Measurements from ENCODE around the gene SLC6A2.

SLC6A2 gene

GRCh38 chr16:55701442-55702319, 45.9 kb downstream of the SLC6A2 start:
- Histone ChIP-seq H3K4me3 (replicated peaks; ENCODE audit: insufficient read depth, low read length) (no peak overlapping the region), H3K27ac (replicated peaks) (no peak overlapping the region), H3K27me3 (ENCODE audit: insufficient read depth, poor library complexity, severe bottlenecking) (peaks cover 2% of the 10 kb centered on the region)
- DNase-seq (ENCODE audit: low read depth in 1 of 2, low spot score in 1 of 2): peak; percentile 41 to 68
- TF ChIP-seq POLR2AphosphoS5 (IDR thresholded peaks at IDR 0.05; ENCODE audit: low read depth) (peak; percentile 28; the same call in 1 of the 2 replicates), REST (IDR thresholded peaks at IDR 0.05; ENCODE audit: insufficient replicate concordance, low read depth) (no peak), GABPA (IDR thresholded peaks at IDR 0.05; ENCODE audit: low read depth) (no peak), SPI1 (IDR thresholded peaks at IDR 0.05; ENCODE audit: borderline replicate concordance, low read depth) (no peak)
- TF ChIP-seq, protein P1, sequence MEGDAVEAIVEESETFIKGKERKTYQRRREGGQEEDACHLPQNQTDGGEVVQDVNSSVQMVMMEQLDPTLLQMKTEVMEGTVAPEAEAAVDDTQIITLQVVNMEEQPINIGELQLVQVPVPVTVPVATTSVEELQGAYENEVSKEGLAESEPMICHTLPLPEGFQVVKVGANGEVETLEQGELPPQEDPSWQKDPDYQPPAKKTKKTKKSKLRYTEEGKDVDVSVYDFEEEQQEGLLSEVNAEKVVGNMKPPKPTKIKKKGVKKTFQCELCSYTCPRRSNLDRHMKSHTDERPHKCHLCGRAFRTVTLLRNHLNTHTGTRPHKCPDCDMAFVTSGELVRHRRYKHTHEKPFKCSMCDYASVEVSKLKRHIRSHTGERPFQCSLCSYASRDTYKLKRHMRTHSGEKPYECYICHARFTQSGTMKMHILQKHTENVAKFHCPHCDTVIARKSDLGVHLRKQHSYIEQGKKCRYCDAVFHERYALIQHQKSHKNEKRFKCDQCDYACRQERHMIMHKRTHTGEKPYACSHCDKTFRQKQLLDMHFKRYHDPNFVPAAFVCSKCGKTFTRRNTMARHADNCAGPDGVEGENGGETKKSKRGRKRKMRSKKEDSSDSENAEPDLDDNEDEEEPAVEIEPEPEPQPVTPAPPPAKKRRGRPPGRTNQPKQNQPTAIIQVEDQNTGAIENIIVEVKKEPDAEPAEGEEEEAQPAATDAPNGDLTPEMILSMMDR (IDR thresholded peaks at IDR 0.05; ENCODE audit: insufficient read depth, low read length): peak; percentile 64

DNA sequence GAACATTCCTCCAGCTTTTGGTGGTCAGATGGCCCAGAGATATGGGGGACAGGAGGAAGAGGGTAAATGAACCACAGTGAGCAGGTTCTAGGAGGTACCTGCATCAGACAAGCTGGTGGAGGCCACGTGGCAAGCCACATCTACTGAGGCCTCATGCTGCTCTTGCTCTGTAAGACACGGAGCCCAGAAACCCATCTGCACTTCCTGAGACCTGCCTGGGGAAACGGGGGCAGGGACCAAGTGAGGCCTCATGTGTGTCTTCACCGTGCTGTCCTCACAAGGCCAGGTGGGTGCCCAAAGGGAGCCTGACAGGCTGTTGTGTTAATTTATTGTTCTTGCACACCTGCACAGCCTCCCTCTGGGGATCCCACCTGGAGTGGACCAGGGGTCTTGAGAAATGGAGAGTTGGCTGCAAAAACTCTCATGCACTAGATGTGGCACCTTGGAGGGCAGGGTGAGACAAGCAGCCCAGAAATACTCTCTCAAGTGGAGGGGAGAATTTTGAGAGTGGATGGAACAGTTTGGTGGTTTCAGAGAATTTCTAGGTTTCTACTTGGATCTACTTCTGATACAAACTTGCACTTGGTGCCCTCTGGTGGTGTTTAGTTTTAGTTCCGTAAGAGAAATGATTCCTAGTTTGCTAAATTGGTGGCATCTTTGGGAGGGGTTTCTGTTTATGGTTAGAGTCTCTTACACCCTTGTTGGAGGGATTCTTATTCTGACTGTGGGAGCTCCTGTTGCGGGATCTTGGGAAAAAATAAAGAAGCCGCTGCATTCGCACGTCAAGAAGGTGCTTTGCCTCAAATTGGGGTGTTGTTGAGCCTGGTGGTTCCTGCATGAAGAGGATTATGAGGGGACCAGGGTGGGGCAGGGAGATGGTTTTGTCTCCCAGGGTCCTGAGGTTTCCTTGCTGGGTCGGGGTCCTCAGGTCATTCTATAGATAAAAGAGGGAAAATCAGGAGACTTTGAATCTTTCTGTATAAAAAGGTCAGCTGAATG, 47.5 kb downstream of the SLC6A2 start:
- Histone ChIP-seq H3K4me3 (replicated peaks; ENCODE audit: insufficient read depth, low read length) (no peak overlapping the region), H3K27me3 (ENCODE audit: insufficient read depth, poor library complexity, severe bottlenecking) (peaks cover 2% of the 10 kb centered on the region), H3K27ac (replicated peaks) (no peak overlapping the region)
- TF ChIP-seq GABPA (IDR thresholded peaks at IDR 0.05; ENCODE audit: low read depth) (no peak), REST (IDR thresholded peaks at IDR 0.05; ENCODE audit: insufficient replicate concordance, low read depth) (no peak), POLR2AphosphoS5 (IDR thresholded peaks at IDR 0.05; ENCODE audit: low read depth) (no peak), SPI1 (IDR thresholded peaks at IDR 0.05; ENCODE audit: borderline replicate concordance, low read depth) (no peak)
- TF ChIP-seq, protein P1 (IDR thresholded peaks at IDR 0.05; ENCODE audit: insufficient read depth, low read length): no peak
- DNase-seq (ENCODE audit: low read depth in 1 of 2, low spot score in 1 of 2): peak in 1 of 2 experiments; percentile 45

GRCh38 chr16:55706739-55707384, 51.1 kb downstream of the SLC6A2 start:
- no peak overlapping the region for H3K27ac ChIP-seq (replicated peaks)
- TF ChIP-seq, protein P1 (IDR thresholded peaks at IDR 0.05; ENCODE audit: insufficient read depth, low read length): no peak
- TF ChIP-seq POLR2AphosphoS5 (IDR thresholded peaks at IDR 0.05; ENCODE audit: low read depth) (no peak), REST (IDR thresholded peaks at IDR 0.05; ENCODE audit: insufficient replicate concordance, low read depth) (no peak), GABPA (IDR thresholded peaks at IDR 0.05; ENCODE audit: low read depth) (no peak), SPI1 (IDR thresholded peaks at IDR 0.05; ENCODE audit: borderline replicate concordance, low read depth) (no peak)
- H3K27me3 ChIP-seq (ENCODE audit: insufficient read depth, poor library complexity, severe bottlenecking): peaks cover 2% of the 10 kb centered on the region
- H3K4me3 ChIP-seq (replicated peaks; ENCODE audit: insufficient read depth, low read length): no peak overlapping the region
- DNase-seq (ENCODE audit: low read depth in 1 of 2, low spot score in 1 of 2): no peak
